ENCODE data around the gene ADD1.
"Not testable (repeated sequence)": the region's sequence is repeated elsewhere in the genome, so short reads cannot be mapped to it uniquely, and the experiment has no call there.

ADD1 gene

DNA sequence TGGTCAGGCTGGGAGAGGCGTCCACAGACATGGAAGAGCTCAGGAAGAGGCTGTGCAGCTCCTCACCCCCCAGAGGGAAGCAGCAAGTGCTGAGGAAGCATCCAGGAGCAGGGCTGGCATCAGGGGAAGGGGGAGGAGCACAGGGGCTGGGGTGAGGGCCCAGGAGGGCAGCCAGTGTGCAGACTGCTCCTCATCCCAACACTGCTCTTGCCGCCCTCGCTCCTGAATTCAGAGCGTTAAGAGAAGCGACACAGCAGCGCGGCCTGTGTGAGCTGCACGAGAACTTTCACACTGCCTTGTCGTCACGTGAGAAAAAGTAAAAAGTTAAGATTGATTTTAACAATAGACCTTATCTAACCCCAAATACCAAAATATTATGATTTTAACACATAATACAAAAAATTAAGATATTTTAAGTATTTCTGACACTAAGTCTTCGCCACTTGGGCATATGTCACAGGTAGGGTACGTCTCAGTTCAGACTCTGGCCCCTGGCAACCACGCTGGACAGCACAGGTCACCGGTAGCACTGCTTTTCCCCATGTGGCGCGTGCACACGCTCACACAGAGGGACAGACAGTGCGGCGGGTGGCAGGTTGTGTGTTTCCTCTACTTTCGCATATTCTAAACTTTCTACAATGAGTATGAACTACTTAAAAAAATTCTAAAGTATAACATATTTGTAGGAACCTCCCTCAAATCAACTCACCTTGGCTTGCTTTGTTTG, 99.9 kb downstream of the ADD1 start:
- H3K4ac ChIP-seq (ENCODE audit: low read depth, low read length): no peak overlapping the region
- H2AK5ac ChIP-seq (ENCODE audit: low read length): no peak overlapping the region
- H3K56ac ChIP-seq (ENCODE audit: low read length): no peak overlapping the region
- no CpG with 5 or more reads among the region's 20 CpGs for WGBS (ENCODE audit: extremely low coverage, insufficient coverage, low lambda C conversion rate)
- no peaks in the 10 kb centered on the region for H3K79me2 ChIP-seq (ENCODE audit: control insufficient read depth, insufficient read depth, low read length)
- no peak overlapping the region for H4K5ac ChIP-seq (ENCODE audit: low read length)
- no peak overlapping the region for H3K27ac ChIP-seq (ENCODE audit: low read depth, low read length)
- H2BK5ac ChIP-seq (ENCODE audit: low read length): no peak overlapping the region
- no peaks in the 10 kb centered on the region for H3K4me1 ChIP-seq (ENCODE audit: control insufficient read depth, low read depth, low read length)
- H3K27me3 ChIP-seq (ENCODE audit: insufficient read depth, low read length, poor library complexity): no peaks in the 10 kb centered on the region
- no peaks in the 10 kb centered on the region for H3K79me1 ChIP-seq (ENCODE audit: low read length)
- no peak overlapping the region for H3K4me2 ChIP-seq (ENCODE audit: low read length)
- no peak overlapping the region for H4K8ac ChIP-seq (ENCODE audit: low read depth, low read length)
- H2BK120ac ChIP-seq (ENCODE audit: low read depth, low read length): no peak overlapping the region
- H3K4me3 ChIP-seq (ENCODE audit: low read length): no peak overlapping the region
- no peak overlapping the region for H3K18ac ChIP-seq (ENCODE audit: low read length)
- no peak for DNase-seq
- H3K23ac ChIP-seq (ENCODE audit: low read length): no peak overlapping the region
- H2BK15ac ChIP-seq (replicated peaks; ENCODE audit: low read depth): no peak overlapping the region
- peaks cover 40% of the 10 kb centered on the region for H3K36me3 ChIP-seq (ENCODE audit: control insufficient read depth, insufficient read depth, low read length)
- H3K9ac ChIP-seq (ENCODE audit: low read length): no peak overlapping the region

DNA sequence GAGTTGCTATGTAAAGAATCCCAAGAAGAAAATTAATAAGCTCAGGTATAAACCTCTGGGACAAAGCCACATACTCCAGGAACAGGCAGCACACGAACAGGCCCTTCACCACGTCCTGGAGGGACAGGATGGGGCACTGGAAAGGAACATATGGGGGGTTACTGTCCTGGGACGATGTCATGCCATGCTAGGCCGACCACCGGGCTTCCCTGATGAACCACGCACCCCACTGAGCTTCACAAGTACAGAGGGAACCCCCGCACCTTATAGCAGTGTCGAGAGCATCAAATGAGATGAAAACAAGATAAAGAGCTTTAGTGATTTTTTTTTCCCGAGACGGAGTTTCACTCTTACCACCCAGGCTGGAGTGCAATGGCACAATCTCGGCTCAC, 100.4 kb downstream of the ADD1 start:
- WGBS (ENCODE audit: extremely low coverage, insufficient coverage, low lambda C conversion rate): no CpG with 5 or more reads among the region's 11 CpGs
- Histone ChIP-seq H2AK5ac (ENCODE audit: low read length) (no peak overlapping the region), H3K18ac (ENCODE audit: low read length) (no peak overlapping the region), H2BK120ac (ENCODE audit: low read depth, low read length) (no peak overlapping the region), H3K4me3 (ENCODE audit: low read length) (no peak overlapping the region), H3K79me2 (ENCODE audit: control insufficient read depth, insufficient read depth, low read length) (no peaks in the 10 kb centered on the region), H3K36me3 (ENCODE audit: control insufficient read depth, insufficient read depth, low read length) (peaks cover 39% of the 10 kb centered on the region), H3K27ac (ENCODE audit: low read depth, low read length) (no peak overlapping the region), H3K27me3 (ENCODE audit: insufficient read depth, low read length, poor library complexity) (no peaks in the 10 kb centered on the region), H3K23ac (ENCODE audit: low read length) (no peak overlapping the region), H3K79me1 (ENCODE audit: low read length) (no peaks in the 10 kb centered on the region), H3K4me1 (ENCODE audit: control insufficient read depth, low read depth, low read length) (no peaks in the 10 kb centered on the region), H3K4ac (ENCODE audit: low read depth, low read length) (no peak overlapping the region), H3K4me2 (ENCODE audit: low read length) (no peak overlapping the region), H3K56ac (ENCODE audit: low read length) (no peak overlapping the region), H2BK5ac (ENCODE audit: low read length) (no peak overlapping the region), H2BK15ac (replicated peaks; ENCODE audit: low read depth) (no peak overlapping the region), H4K5ac (ENCODE audit: low read length) (no peak overlapping the region), H3K9ac (ENCODE audit: low read length) (no peak overlapping the region), H4K8ac (ENCODE audit: low read depth, low read length) (no peak overlapping the region)
- DNase-seq: no peak

DNA sequence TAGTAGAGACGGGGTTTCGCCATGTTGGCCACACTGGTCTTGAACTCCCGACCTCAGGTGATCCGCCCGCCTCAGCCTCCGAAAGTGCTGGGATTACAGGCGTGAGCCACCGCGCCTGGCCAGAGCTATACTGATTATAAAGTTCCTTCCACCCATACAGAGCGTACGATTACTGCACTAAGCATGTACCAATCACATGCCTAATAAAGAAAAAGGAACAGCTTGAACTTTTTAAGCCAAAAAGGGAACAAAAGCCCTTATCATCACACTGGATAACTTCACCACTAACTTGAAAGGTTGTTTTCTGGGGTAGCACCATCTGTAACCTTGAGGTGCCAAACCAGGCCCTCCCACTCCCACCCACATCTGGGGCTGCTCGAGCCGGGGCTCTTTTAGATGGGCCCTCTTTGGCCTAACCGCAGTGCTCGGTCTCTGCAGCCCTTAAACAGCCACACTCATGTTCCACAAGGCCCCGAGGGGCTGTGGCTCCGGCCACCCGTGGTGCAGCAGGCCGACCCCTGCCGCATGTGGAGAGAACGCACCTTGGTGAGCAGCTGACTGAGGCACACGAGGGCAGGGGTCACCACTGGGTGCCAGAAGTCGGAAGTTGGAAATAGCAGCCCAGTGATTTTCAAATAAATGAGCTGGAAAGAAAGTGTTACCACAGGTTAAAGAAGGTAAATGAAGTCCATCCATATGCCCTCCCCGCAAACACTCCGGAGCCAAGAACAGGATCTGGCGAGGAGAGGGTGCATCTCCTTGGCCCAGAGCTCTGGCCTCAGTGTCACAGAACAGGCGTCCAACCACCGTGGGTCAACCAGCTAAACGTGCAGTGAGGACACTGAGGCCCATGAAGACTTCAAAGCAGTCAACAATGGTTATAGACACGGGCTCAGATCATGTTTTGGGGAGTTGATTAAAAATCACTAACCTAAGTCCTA, 101.2 kb downstream of the ADD1 start:
- Histone ChIP-seq H3K79me2 (ENCODE audit: control insufficient read depth, insufficient read depth, low read length) (no peaks in the 10 kb centered on the region), H4K8ac (ENCODE audit: low read depth, low read length) (no peak overlapping the region), H3K4me2 (ENCODE audit: low read length) (no peak overlapping the region), H4K5ac (ENCODE audit: low read length) (no peak overlapping the region), H2BK5ac (ENCODE audit: low read length) (no peak overlapping the region), H3K36me3 (ENCODE audit: control insufficient read depth, insufficient read depth, low read length) (peaks cover 42% of the 10 kb centered on the region), H3K4ac (ENCODE audit: low read depth, low read length) (no peak overlapping the region), H3K56ac (ENCODE audit: low read length) (no peak overlapping the region), H3K18ac (ENCODE audit: low read length) (no peak overlapping the region), H3K9ac (ENCODE audit: low read length) (no peak overlapping the region), H3K79me1 (ENCODE audit: low read length) (no peaks in the 10 kb centered on the region), H2BK120ac (ENCODE audit: low read depth, low read length) (no peak overlapping the region), H3K27ac (ENCODE audit: low read depth, low read length) (no peak overlapping the region), H2AK5ac (ENCODE audit: low read length) (no peak overlapping the region), H2BK15ac (replicated peaks; ENCODE audit: low read depth) (no peak overlapping the region), H3K27me3 (ENCODE audit: insufficient read depth, low read length, poor library complexity) (no peaks in the 10 kb centered on the region), H3K4me1 (ENCODE audit: control insufficient read depth, low read depth, low read length) (no peaks in the 10 kb centered on the region), H3K4me3 (ENCODE audit: low read length) (no peak overlapping the region), H3K23ac (ENCODE audit: low read length) (no peak overlapping the region)
- no peak for DNase-seq
- WGBS (ENCODE audit: extremely low coverage, insufficient coverage, low lambda C conversion rate): no CpG with 5 or more reads among the region's 30 CpGs

DNA sequence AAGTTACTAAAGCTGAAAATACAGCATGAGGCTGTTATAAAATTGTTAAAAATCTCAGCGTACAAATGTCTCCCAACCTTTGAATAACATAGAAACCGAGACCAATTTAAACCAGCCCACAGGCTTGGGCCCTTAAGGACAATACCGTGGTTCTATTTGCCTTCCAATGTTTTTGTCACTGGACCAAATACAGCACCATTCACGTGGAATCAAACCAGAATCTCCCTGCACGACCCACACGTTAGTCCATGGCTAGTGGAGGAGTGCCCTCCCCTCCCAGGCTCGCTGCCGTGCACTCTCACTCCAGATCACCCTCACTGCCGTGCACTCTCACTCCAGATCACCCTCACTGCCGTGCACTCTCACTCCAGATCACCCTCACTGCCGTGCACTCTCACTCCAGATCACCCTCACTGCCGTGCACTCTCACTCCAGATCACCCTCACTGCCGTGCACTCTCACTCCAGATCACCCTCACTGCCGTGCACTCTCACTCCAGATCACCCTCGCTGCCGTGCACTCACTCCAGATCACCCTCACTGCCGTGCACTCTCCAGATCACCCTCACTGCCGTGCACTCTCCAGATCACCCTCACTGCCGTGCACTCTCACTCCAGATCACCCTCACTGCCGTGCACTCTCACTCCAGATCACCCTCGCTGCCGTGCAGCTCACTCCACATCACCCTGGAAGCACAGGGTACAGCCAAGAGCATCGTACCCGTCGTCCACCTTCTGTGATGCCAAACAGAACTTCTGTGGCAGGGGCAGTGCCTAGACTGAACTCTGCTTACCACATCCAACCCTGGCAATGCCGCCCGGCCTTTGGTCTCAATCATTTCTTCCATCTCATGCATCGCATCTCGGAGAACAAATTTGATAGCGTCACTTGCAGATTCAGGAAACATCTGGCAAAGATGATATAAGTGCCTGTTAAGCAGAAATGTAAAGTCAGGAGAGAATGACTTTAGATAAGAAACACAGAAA, 102.3 kb downstream of the ADD1 start:
- DNase-seq; H3K27me3 ChIP-seq (ENCODE audit: insufficient read depth, low read length, poor library complexity); H3K56ac ChIP-seq (ENCODE audit: low read length); H4K8ac ChIP-seq (ENCODE audit: low read depth, low read length); H3K9ac ChIP-seq (ENCODE audit: low read length); H2AK5ac ChIP-seq (ENCODE audit: low read length); H2BK120ac ChIP-seq (ENCODE audit: low read depth, low read length); H3K4me2 ChIP-seq (ENCODE audit: low read length); H3K18ac ChIP-seq (ENCODE audit: low read length); H3K4ac ChIP-seq (ENCODE audit: low read depth, low read length); H3K79me2 ChIP-seq (ENCODE audit: control insufficient read depth, insufficient read depth, low read length); H4K5ac ChIP-seq (ENCODE audit: low read length); H3K27ac ChIP-seq (ENCODE audit: low read depth, low read length); H3K23ac ChIP-seq (ENCODE audit: low read length); H2BK15ac ChIP-seq (replicated peaks; ENCODE audit: low read depth); H2BK5ac ChIP-seq (ENCODE audit: low read length); H3K4me1 ChIP-seq (ENCODE audit: control insufficient read depth, low read depth, low read length); H3K79me1 ChIP-seq (ENCODE audit: low read length); H3K4me3 ChIP-seq (ENCODE audit: low read length): not testable (repeated sequence)
- peaks cover 36% of the 10 kb centered on the region for H3K36me3 ChIP-seq (ENCODE audit: control insufficient read depth, insufficient read depth, low read length)
- WGBS (ENCODE audit: extremely low coverage, insufficient coverage, low lambda C conversion rate): no CpG with 5 or more reads among the region's 30 CpGs

DNA sequence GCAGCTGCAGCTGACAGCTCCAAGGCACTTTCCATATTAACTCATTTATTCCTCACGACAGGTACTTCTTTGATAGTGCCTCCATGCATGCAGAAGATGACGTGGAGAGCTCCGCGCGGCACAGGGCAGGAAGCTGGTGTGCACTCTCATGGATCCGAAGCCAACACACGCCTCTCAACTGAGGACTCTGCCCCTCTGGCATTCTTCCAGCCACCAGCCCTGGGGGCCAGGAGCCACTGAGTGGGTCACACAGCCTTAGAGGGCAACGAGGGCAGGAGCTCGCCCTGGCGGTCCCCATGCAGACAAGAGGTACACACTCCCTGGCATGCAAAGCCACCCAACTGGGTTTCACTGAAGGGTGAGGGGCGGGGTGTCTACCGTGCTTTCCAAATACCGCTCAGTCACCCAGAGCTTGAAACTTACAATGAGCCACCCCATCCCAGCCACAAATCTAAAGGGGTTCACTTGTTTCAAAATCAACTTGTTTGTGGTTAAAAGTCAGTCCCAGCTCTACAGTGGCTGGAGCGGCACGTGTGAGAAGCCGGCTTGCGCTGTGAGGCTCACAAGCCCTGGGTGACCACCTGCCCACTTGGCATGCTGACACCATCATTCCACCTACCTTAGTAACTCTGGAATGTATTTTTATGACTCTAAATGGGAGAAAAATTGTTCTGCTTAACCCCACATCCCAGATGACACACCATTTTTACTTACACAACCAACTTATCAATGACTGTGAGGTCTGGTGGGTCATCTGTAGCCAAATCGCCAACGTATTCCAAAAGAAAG, 103.4 kb downstream of the ADD1 start:
- no CpG with 5 or more reads among the region's 19 CpGs for WGBS (ENCODE audit: extremely low coverage, insufficient coverage, low lambda C conversion rate)
- H3K36me3 ChIP-seq (ENCODE audit: control insufficient read depth, insufficient read depth, low read length): peaks cover 30% of the 10 kb centered on the region
- no peaks in the 10 kb centered on the region for H3K79me1 ChIP-seq (ENCODE audit: low read length)

More for the DNA sequence above, 103.4 kb downstream of the ADD1 start:
- H2AK5ac ChIP-seq (ENCODE audit: low read length): no peak overlapping the region
- no peaks in the 10 kb centered on the region for H3K27me3 ChIP-seq (ENCODE audit: insufficient read depth, low read length, poor library complexity)
- no peak overlapping the region for H3K4me3 ChIP-seq (ENCODE audit: low read length)
- H3K9ac ChIP-seq (ENCODE audit: low read length): no peak overlapping the region
- H4K8ac ChIP-seq (ENCODE audit: low read depth, low read length): no peak overlapping the region
- H3K27ac ChIP-seq (ENCODE audit: low read depth, low read length): no peak overlapping the region
- no peaks in the 10 kb centered on the region for H3K4me1 ChIP-seq (ENCODE audit: control insufficient read depth, low read depth, low read length)
- H3K18ac ChIP-seq (ENCODE audit: low read length): no peak overlapping the region
- no peak overlapping the region for H3K4ac ChIP-seq (ENCODE audit: low read depth, low read length)
- H2BK15ac ChIP-seq (replicated peaks; ENCODE audit: low read depth): no peak overlapping the region
- no peak overlapping the region for H4K5ac ChIP-seq (ENCODE audit: low read length)
- H2BK5ac ChIP-seq (ENCODE audit: low read length): no peak overlapping the region
- no peak overlapping the region for H3K4me2 ChIP-seq (ENCODE audit: low read length)
- no peak overlapping the region for H3K23ac ChIP-seq (ENCODE audit: low read length)
- H2BK120ac ChIP-seq (ENCODE audit: low read depth, low read length): no peak overlapping the region
- no peak overlapping the region for H3K56ac ChIP-seq (ENCODE audit: low read length)
- no peak for DNase-seq
- H3K79me2 ChIP-seq (ENCODE audit: control insufficient read depth, insufficient read depth, low read length): no peaks in the 10 kb centered on the region

Data from mesendoderm (in vitro differentiated cells).